Left lung (tissue), 10 donors: ENCODE data around the gene LDB2. TPM values are rescaled to one million over a fixed set of nuclear protein-coding genes. Genes with fewer than 3 reads are reported as not detected.

Experiments used
- ATAC-seq: fragments of 200-7000 bp; cut with Tn5 transposase; one replicate; pipeline ENCODE4 v1.9.1; 2020; ENCODE audit warnings: moderate library complexity
- DNase-seq, 4 donors: peaks; one replicate each; pipeline ENCODE4 v3.0.0-alpha.2; 2013 to 2020
- H3K27ac ChIP-seq, 2 donors: fragments of 200-600 bp; sonication (generic) in 1 of 2; one replicate each; pipeline versions ENCODE4 v1.5.0 to v1.8.0; 2020 to 2021
- H3K27me3 ChIP-seq, 2 donors: fragments of 200-600 bp; sonication (generic) in 1 of 2; one replicate each; pipeline versions ENCODE4 v1.5.0 to v1.8.0; 2020 to 2021
- H3K36me3 ChIP-seq, 2 donors: fragments of 200-600 bp; sonication (generic) in 1 of 2; one replicate each; pipeline versions ENCODE4 v1.5.0 to v1.8.0; 2020 to 2021
- H3K4me1 ChIP-seq, 2 donors: fragments of 200-600 bp; one replicate each; pipeline ENCODE4 v1.8.0; 2021
- H3K4me3 ChIP-seq, 2 donors: fragments of 200-600 bp; sonication (generic) in 1 of 2; one replicate each; pipeline versions ENCODE4 v1.5.0 to v1.8.0; 2020 to 2021; ENCODE audit warnings: mild to moderate bottlenecking in 1 of 2
- H3K9me3 ChIP-seq, 2 donors: fragments of 200-600 bp; sonication (generic) in 1 of 2; one replicate each; pipeline versions ENCODE4 v1.5.0 to v1.8.0; 2020 to 2021
- CTCF ChIP-seq, 2 donors: fragments of 200-600 bp; sonication (generic) in 1 of 2; IDR thresholded peaks; one replicate each; pipeline versions ENCODE4 v1.5.0 to v1.8.0; 2021; ENCODE audit warnings: antibody characterized with exemption in 2 of 2
- intact Hi-C, 2 donors: fragments of 100-400 bp; cut with DNase I; formaldehyde crosslinking; loops; one replicate each; pipeline versions ENCODE4 v1.11.2 to v1.14.2; 2022
- polyA plus RNA-seq, 6 donors: library from polyadenylated mRNA; unstranded; fragments of 120-200 nt; gene quantifications; one replicate each; pipeline ENCODE4 v1.2.1, GENCODE V29; 2013; ENCODE audit not compliant: insufficient read length in 6 of 6
- total RNA-seq, 2 donors: library from RNA; stranded (reverse); fragmentation: NEBNext Ultra II Directional; extraction: Animal tissue kit (Norgen Biotek cat#: 25700); gene quantifications; one replicate each; pipeline ENCODE4 v1.2.1, GENCODE V29; 2021
- donor health status: DM: no; HTN: yes; CAD: no.
- donor health status: DM: no; HTN: no; CAD: no.

LDB2 gene
- total and polyA plus RNA-seq, 8 donors: 37.7 to 97.0 (median 78.5) TPM

- H3K36me3 ChIP-seq: no peaks in the 10 kb centered on the region
- H3K9me3 ChIP-seq: no peaks in the 10 kb centered on the region
- H3K4me1 ChIP-seq: no peaks in the 10 kb centered on the region
- no peaks in the 10 kb centered on the region for H3K27me3 ChIP-seq
- DNase-seq: no peak
- H3K4me3 ChIP-seq: no peak overlapping the region
- ATAC-seq: no peak
- intact Hi-C loops: no loop called here
- no peak overlapping the region for H3K27ac ChIP-seq
- no peak for TF ChIP-seq CTCF (IDR thresholded peaks at IDR 0.05)
Measured at GRCh38 chr4:16590797-16591196, 307.6 kb downstream of the LDB2 start.

- Histone ChIP-seq H3K9me3 (no peaks in the 10 kb centered on the region), H3K4me1 (no peaks in the 10 kb centered on the region), H3K36me3 (no peaks in the 10 kb centered on the region), H3K27me3 (no peaks in the 10 kb centered on the region), H3K4me3 (no peak overlapping the region), H3K27ac (no peak overlapping the region)
- DNase-seq (no peak), ATAC-seq (no peak)
- intact Hi-C loops: no loop called here
- no peak for TF ChIP-seq CTCF (IDR thresholded peaks at IDR 0.05)
Measured at GRCh38 chr4:16588651-16589050, 309.8 kb downstream of the LDB2 start.

- Histone ChIP-seq H3K27ac (no peak overlapping the region), H3K4me1 (no peaks in the 10 kb centered on the region), H3K9me3 (no peaks in the 10 kb centered on the region), H3K27me3 (no peaks in the 10 kb centered on the region), H3K4me3 (no peak overlapping the region), H3K36me3 (no peaks in the 10 kb centered on the region)
- no peak for TF ChIP-seq CTCF (IDR thresholded peaks at IDR 0.05)
- DNase-seq: no peak
- no peak for ATAC-seq
- intact Hi-C loops: no loop called here
Measured at GRCh38 chr4:16588149-16588548, 310.3 kb downstream of the LDB2 start.

- DNase-seq (no peak), ATAC-seq (no peak)
- no peak for TF ChIP-seq CTCF (IDR thresholded peaks at IDR 0.05)
- no peak overlapping the region for H3K4me3 ChIP-seq
- no peaks in the 10 kb centered on the region for H3K36me3 ChIP-seq
- no peaks in the 10 kb centered on the region for H3K9me3 ChIP-seq
- no peaks in the 10 kb centered on the region for H3K27me3 ChIP-seq
- intact Hi-C loops: no loop called here
- no peak overlapping the region for H3K27ac ChIP-seq
- no peaks in the 10 kb centered on the region for H3K4me1 ChIP-seq
Measured at GRCh38 chr4:16585053-16585452, 313.4 kb downstream of the LDB2 start.

- intact Hi-C loops: no loop called here
- no peak for ATAC-seq
- no peaks in the 10 kb centered on the region for H3K27me3 ChIP-seq
Measured at GRCh38 chr4:16583764-16584163, 314.7 kb downstream of the LDB2 start.

More at GRCh38 chr4:16583764-16584163, 314.7 kb downstream of the LDB2 start:
- no peaks in the 10 kb centered on the region for H3K36me3 ChIP-seq
- H3K9me3 ChIP-seq: no peaks in the 10 kb centered on the region
- H3K4me1 ChIP-seq: no peaks in the 10 kb centered on the region
- no peak overlapping the region for H3K4me3 ChIP-seq
- no peak for DNase-seq
- TF ChIP-seq CTCF (IDR thresholded peaks at IDR 0.05): no peak
- H3K27ac ChIP-seq: no peak overlapping the region
